HepG2 (cell line): ENCODE measurements around the gene MGLL. TPM values are rescaled to one million over a fixed set of nuclear protein-coding genes. Genes with fewer than 3 reads are reported as not detected.

ENCODE experiments used
- AHR ChIP-seq: IDR thresholded peaks from 2 replicates; pipeline ENCODE4 v1.6.1; 2018; ENCODE audit warnings: missing genetic modification reagents, missing compliant biosample characterization
- ETV5 ChIP-seq: IDR thresholded peaks from 2 replicates; pipeline ENCODE4 v1.6.1; 2018; ENCODE audit warnings: missing biosample characterization, missing genetic modification reagents, inconsistent platforms, borderline replicate concordance
- HDAC6 ChIP-seq: fragments of 200-600 bp; sonication (generic); IDR thresholded peaks from 2 replicates; pipeline ENCODE4 v1.7.0; 2017; ENCODE audit warnings: mild to moderate bottlenecking, antibody characterized with exemption, low read length, low read depth
- HES4 ChIP-seq: sonication (generic); formaldehyde crosslinking; IDR thresholded peaks from 2 replicates; pipeline ENCODE4 v1.9.0; 2021; ENCODE audit warnings: mild to moderate bottlenecking, missing genetic modification reagents, borderline replicate concordance
- NCOA2 ChIP-seq: sonication (generic); formaldehyde crosslinking; IDR thresholded peaks from 2 replicates; pipeline ENCODE4 v1.8.0; 2022; ENCODE audit warnings: inconsistent platforms
- NFYB ChIP-seq: sonication (generic); formaldehyde crosslinking; IDR thresholded peaks from 2 replicates; pipeline ENCODE4 v1.4.0; 2020; ENCODE audit warnings: missing genetic modification reagents
- PAWR ChIP-seq: sonication (generic); formaldehyde crosslinking; IDR thresholded peaks from 2 replicates; pipeline ENCODE4 v1.4.0; 2020; ENCODE audit warnings: missing genetic modification reagents, mild to moderate bottlenecking, borderline replicate concordance
- RAD21 ChIP-seq: fragments of 450-650 bp; formaldehyde crosslinking; IDR thresholded peaks from 2 replicates; pipeline ENCODE4 v1.5.0; 2020; ENCODE audit warnings: mild to moderate bottlenecking
- SPEN ChIP-seq: sonication (generic); formaldehyde crosslinking; IDR thresholded peaks from 2 replicates; pipeline ENCODE4 v1.5.1; 2020; ENCODE audit warnings: low read depth, mild to moderate bottlenecking, missing genetic modification reagents
- SRSF9 ChIP-seq: fragments of 200-400 bp; formaldehyde crosslinking; IDR thresholded peaks from 2 replicates; pipeline ENCODE4 v1.6.1; 2018; ENCODE audit warnings: borderline replicate concordance, mild to moderate bottlenecking, low read depth, low read length; ENCODE audit not compliant: insufficient read depth, poor library complexity, severe bottlenecking
- THAP11 ChIP-seq: IDR thresholded peaks from 2 replicates; pipeline ENCODE4 v1.6.1; 2016; ENCODE audit warnings: missing biosample characterization, missing genetic modification reagents
- U2AF1 ChIP-seq: fragments of 200-400 bp; formaldehyde crosslinking; optimal IDR thresholded peaks from 2 replicates; pipeline ENCODE3; 2017; ENCODE audit warnings: mild to moderate bottlenecking, low read depth, low read length
- XRCC5 ChIP-seq: fragments of 200-400 bp; formaldehyde crosslinking; optimal IDR thresholded peaks from 2 replicates; pipeline ENCODE3; 2017; ENCODE audit warnings: mild to moderate bottlenecking, low read length
- YY1 ChIP-seq: IDR thresholded peaks from 2 replicates; pipeline ENCODE4 v1.6.1; 2011; ENCODE audit warnings: low read length, low read depth, moderate library complexity, mild to moderate bottlenecking; ENCODE audit not compliant: insufficient read depth, insufficient replicate concordance
- ZBTB20 ChIP-seq: sonication (generic); formaldehyde crosslinking; IDR thresholded peaks from 2 replicates; pipeline ENCODE4 v1.8.1; 2023; ENCODE audit warnings: missing genetic modification reagents, low read depth, mild to moderate bottlenecking, borderline replicate concordance
- ZBTB38 ChIP-seq: sonication (generic); formaldehyde crosslinking; IDR thresholded peaks from 2 replicates; pipeline ENCODE4 v1.5.1; 2020; ENCODE audit warnings: mild to moderate bottlenecking, missing genetic modification reagents
- ZBTB43 ChIP-seq: sonication (generic); formaldehyde crosslinking; conservative IDR thresholded peaks from 2 replicates; pipeline ENCODE4 v1.4.0; 2020; ENCODE audit warnings: missing genetic modification reagents
- ZFAT ChIP-seq: sonication (generic); formaldehyde crosslinking; conservative IDR thresholded peaks from 2 replicates; pipeline ENCODE4 v1.8.1; 2023; ENCODE audit warnings: missing genetic modification reagents, inconsistent platforms
- ZNF3 ChIP-seq: IDR thresholded peaks from 2 replicates; pipeline ENCODE4 v1.7.0; 2017; ENCODE audit warnings: inconsistent platforms
- ZNF362 ChIP-seq: sonication (generic); formaldehyde crosslinking; IDR thresholded peaks from 2 replicates; pipeline ENCODE4 v1.4.0; 2020; ENCODE audit warnings: missing genetic modification reagents, mild to moderate bottlenecking, borderline replicate concordance
- ZNF570 ChIP-seq: sonication (generic); formaldehyde crosslinking; IDR thresholded peaks from 2 replicates; pipeline ENCODE4 v1.4.0; 2020; ENCODE audit warnings: mild to moderate bottlenecking, missing genetic modification reagents, borderline replicate concordance
- ZNF660 ChIP-seq: sonication (generic); formaldehyde crosslinking; IDR thresholded peaks from 2 replicates; pipeline ENCODE4 v1.5.1; 2020; ENCODE audit warnings: mild to moderate bottlenecking, low read depth, missing genetic modification reagents, borderline replicate concordance
- ZNF672 ChIP-seq: sonication (generic); formaldehyde crosslinking; IDR thresholded peaks from 2 replicates; pipeline ENCODE4 v1.8.1; 2022; ENCODE audit warnings: missing genetic modification reagents
- ZNF761 ChIP-seq: sonication (generic); formaldehyde crosslinking; conservative IDR thresholded peaks from 2 replicates; pipeline ENCODE4 v1.4.0; 2020; ENCODE audit warnings: mild to moderate bottlenecking, missing genetic modification reagents
- ZNF891 ChIP-seq: sonication (generic); formaldehyde crosslinking; IDR thresholded peaks from 2 replicates; pipeline ENCODE4 v1.5.0; 2020; ENCODE audit warnings: mild to moderate bottlenecking, missing genetic modification reagents
- ZSCAN25 ChIP-seq: sonication (generic); formaldehyde crosslinking; IDR thresholded peaks from 2 replicates; pipeline ENCODE4 v1.8.0; 2022; ENCODE audit warnings: mild to moderate bottlenecking, missing genetic modification reagents
- polyA plus RNA-seq, 8 experiments: library from polyadenylated mRNA; depleted of rRNA in 3 of 8; stranded (reverse) in 7 of 8; unstranded in 1 of 8; fragments of >200 nt; fragmentation: Illumina TruSeq in 4 of 8; extraction: Trizol in 4 of 8; gene quantifications; 2 replicates each; pipeline versions ENCODE4 v1.2.1 to v1.2.3, GENCODE V29; 2011 to 2016; ENCODE audit warnings: low read depth in 4 of 8, missing spikeins in 1 of 8, mixed read lengths in 1 of 8; ENCODE audit not compliant: insufficient read depth in 1 of 8
- total RNA-seq, 5 experiments: library from RNA; depleted of rRNA; stranded (reverse); fragments of >200 nt; fragmentation: Illumina TruSeq; extraction: Trizol; gene quantifications; 2 replicates each; pipeline ENCODE4 v1.2.3, GENCODE V29; 2016; ENCODE audit warnings: low read depth in 1 of 5
- TF ChIP-seq, protein P1 (sequence below): sonication (generic); formaldehyde crosslinking; IDR thresholded peaks from 2 replicates; pipeline ENCODE4 v1.4.0; 2020; ENCODE audit warnings: missing genetic modification reagents
- TF ChIP-seq, protein P2 (sequence below): sonication (generic); formaldehyde crosslinking; IDR thresholded peaks from 2 replicates; pipeline ENCODE4 v1.9.0; 2022; ENCODE audit warnings: missing genetic modification reagents, mild to moderate bottlenecking, borderline replicate concordance

MGLL gene
- total and polyA plus RNA-seq, 2 of the 13 experiments (the other 11 are each of a cell fraction or from before 2014, with no cell fraction given) = not detected

DNA sequence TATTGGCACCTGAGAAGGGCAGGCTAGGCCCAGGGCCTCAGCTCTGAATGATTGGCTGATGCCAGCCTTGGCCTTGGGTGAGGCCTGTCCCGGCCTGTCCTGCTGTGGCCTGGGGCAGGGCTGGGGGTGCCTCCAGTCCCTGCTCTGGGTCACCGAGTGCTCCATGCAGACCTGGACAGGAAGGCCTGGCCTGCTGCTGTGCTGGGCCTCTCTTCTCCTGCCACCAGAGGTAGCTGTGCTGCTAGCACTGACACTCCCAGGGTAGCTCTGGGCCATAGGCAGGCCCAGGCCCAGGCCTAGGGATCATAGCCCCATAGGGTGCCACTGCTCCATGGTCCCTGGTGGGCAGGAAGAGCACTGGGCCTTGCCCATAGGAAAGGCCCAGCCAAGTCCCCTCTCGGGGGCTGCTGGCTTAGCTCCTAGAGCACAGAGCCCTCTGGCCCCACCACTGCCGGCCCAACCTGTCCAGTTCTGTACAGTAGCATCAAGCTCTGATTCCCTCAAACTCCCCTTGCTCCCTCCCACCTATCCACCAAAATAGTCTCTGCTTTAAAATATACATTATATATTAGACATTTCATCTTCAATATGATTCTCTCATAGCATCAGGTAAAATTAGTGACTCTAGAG, 131.4 kb downstream of the MGLL start (continued):
- no peak for TF ChIP-seq ZNF761
- no peak for TF ChIP-seq U2AF1
- TF ChIP-seq ETV5 (CRISPR knock-in tag) = 0 out of 2 replicates have a peak, but pooled peaks have one; percentile 18
- peak; percentile 37; the same call in 1 of the 2 replicates for TF ChIP-seq ZNF362 (CRISPR knock-in tag)
- peak; percentile 65 for TF ChIP-seq THAP11 (CRISPR knock-in tag)
- TF ChIP-seq HES4 (CRISPR knock-in tag) = no peak
- peak; percentile 20 for TF ChIP-seq XRCC5
- no peak for TF ChIP-seq ZNF672 (CRISPR knock-in tag)
- no peak for TF ChIP-seq ZNF570
- TF ChIP-seq ZNF660 (CRISPR knock-in tag) = no peak
- no peak for TF ChIP-seq PAWR (CRISPR knock-in tag)
- peak; percentile 81 for TF ChIP-seq RAD21
- no peak for TF ChIP-seq AHR (CRISPR knock-in tag)
- no peak for TF ChIP-seq ZSCAN25 (CRISPR knock-in tag)
- no peak for TF ChIP-seq ZNF3
- no peak for TF ChIP-seq YY1
- TF ChIP-seq ZFAT (CRISPR knock-in tag) = no peak
- TF ChIP-seq, protein P1, sequence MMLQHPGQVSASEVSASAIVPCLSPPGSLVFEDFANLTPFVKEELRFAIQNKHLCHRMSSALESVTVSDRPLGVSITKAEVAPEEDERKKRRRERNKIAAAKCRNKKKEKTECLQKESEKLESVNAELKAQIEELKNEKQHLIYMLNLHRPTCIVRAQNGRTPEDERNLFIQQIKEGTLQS = no peak
- no peak for TF ChIP-seq NCOA2 (CRISPR knock-in tag)
- TF ChIP-seq, protein P2, sequence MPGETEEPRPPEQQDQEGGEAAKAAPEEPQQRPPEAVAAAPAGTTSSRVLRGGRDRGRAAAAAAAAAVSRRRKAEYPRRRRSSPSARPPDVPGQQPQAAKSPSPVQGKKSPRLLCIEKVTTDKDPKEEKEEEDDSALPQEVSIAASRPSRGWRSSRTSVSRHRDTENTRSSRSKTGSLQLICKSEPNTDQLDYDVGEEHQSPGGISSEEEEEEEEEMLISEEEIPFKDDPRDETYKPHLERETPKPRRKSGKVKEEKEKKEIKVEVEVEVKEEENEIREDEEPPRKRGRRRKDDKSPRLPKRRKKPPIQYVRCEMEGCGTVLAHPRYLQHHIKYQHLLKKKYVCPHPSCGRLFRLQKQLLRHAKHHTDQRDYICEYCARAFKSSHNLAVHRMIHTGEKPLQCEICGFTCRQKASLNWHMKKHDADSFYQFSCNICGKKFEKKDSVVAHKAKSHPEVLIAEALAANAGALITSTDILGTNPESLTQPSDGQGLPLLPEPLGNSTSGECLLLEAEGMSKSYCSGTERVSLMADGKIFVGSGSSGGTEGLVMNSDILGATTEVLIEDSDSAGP (CRISPR knock-in tag) = peak; percentile 44; the same call in 1 of the 2 replicates
- no peak for TF ChIP-seq NFYB (CRISPR knock-in tag)
- no peak for TF ChIP-seq ZBTB20 (CRISPR knock-in tag)
- no peak for TF ChIP-seq ZBTB38 (CRISPR knock-in tag)
- TF ChIP-seq SRSF9 = no peak
- 0 out of 2 replicates have a peak, but pooled peaks have one; percentile 50 for TF ChIP-seq ZNF891 (CRISPR knock-in tag)
- TF ChIP-seq ZBTB43 (CRISPR knock-in tag) = no peak
- no peak; the same call in 1 of the 2 replicates for TF ChIP-seq SPEN
- no peak for TF ChIP-seq HDAC6
